Stimulated activated CD8-positive, alpha-beta memory T cell treated with anti-CD3 and anti-CD28 coated beads, Interleukin-4, amount 100 ng/mL, for 4 hours (primary cell): ENCODE measurements around the gene TREML4.

Source experiments
- DNase-seq, 2 donors: peaks; one replicate each; pipeline ENCODE4 v3.0.0-alpha.2; 2020; ENCODE audit warnings: low read depth in 2 of 2, low spot score in 1 of 2

TREML4 gene

DNA sequence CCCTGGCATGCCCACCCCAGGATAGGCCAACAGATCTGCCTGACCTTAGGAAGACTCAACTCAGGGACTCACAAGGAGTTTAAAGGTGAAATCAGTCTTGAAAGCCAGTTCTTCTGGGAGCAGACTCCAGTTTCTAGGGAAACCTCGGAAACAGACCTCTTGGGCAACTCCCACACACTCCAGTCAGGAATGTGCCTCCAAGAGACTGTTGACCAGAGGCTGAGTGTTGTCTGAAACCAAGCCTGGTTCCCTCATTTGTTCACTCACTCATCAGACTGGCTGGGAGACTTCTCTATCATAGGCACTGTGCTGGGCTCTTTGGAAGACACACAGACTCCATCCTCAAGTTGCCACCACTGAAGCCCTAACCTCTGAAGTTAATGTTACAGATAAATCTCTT, 56.6 kb downstream of the TREML4 start:
- DNase-seq: no peak

DNA sequence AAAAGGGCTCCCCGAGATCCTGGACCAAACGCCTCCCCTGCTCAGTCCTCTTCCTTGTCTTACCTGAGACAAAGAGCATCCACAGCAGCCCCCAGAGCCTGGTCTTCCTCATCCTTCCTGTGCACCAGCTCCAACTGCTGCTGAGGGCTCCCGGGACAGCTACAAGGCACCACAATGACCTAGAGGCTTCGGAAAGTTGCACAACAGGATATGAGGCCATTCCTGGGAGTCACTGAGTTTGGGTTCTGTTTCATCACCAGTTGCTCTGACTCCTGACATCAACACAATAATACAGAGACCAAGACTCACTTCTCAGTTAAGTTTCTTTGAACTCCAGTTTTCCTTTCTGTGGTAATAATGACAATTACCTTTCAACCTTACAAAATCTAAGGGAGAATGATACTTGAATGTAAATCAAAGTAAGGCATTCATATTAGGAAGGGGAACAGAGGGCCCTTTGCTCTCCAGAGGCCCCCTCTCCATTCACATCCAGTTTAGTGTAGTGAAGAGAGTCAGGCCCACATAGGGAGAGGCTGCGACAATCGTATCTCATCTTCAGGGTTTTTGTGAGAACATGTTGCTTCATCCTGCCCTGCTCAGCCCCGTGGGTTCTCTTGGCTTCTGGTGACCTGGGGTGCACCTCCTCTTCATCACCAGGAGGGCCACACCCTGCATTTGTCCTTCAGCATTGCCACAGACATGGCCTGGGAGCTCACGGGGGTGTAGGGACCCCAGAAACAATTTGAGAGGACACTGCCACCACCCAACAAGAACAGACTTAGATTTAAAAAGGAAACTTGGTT, 58.6 kb downstream of the TREML4 start, which contains the start of gene TREM1:
TSS of gene TREM1 (minus strand) at position 139 of the 803 bp plus-strand sequence. CDS start at position 112, 27 bp downstream.
- DNase-seq: no peak

- DNase-seq: no peak
These were observed 60.0 kb downstream of the TREML4 start for GRCh38 chr6:41288030-41288753.
